Activated CD4-positive, alpha-beta memory T cell treated with anti-CD3 and anti-CD28 coated beads for 36 hours (primary cell): Measurements from ENCODE around the gene SMAP2. TPM values are rescaled to one million over a fixed set of nuclear protein-coding genes. Genes with fewer than 3 reads are reported as not detected.
"Not testable (repeated sequence)": the region's sequence is repeated elsewhere in the genome, so short reads cannot be mapped to it uniquely, and the experiment has no call there.

Source experiments
- CTCF ChIA-PET: fragments of 350-600 bp; sonication (Branson Sonifier 250); formaldehyde crosslinking; loops from one replicate; lab custom pipeline; 2021; ENCODE audit warnings: antibody characterized with exemption, inconsistent platforms; lab: Charles Lee
- POLR2A ChIA-PET: fragments of 350-600 bp; sonication (Branson Sonifier 250); formaldehyde crosslinking; loops from one replicate; lab custom pipeline; 2021; ENCODE audit warnings: antibody characterized with exemption; lab: Charles Lee
- DNase-seq: peaks from one replicate; pipeline ENCODE4 v3.0.0-alpha.2; 2020
- H3K27ac Mint-ChIP-seq: one replicate; pipeline ENCODE4 v1.8.0; 2021; ENCODE audit warnings: mixed read lengths
- H3K27me3 Mint-ChIP-seq: one replicate; pipeline ENCODE4 v1.8.0; 2021; ENCODE audit warnings: mixed read lengths
- H3K36me3 Mint-ChIP-seq: one replicate; pipeline ENCODE4 v1.8.0; 2021; ENCODE audit warnings: mixed read lengths
- H3K4me1 Mint-ChIP-seq: one replicate; pipeline ENCODE4 v1.8.0; 2021; ENCODE audit warnings: low read depth, mixed read lengths
- H3K4me3 Mint-ChIP-seq: one replicate; pipeline ENCODE4 v1.8.0; 2021; ENCODE audit warnings: mild to moderate bottlenecking, mixed read lengths
- H3K9me3 Mint-ChIP-seq: one replicate; pipeline ENCODE4 v1.8.0; 2021; ENCODE audit warnings: mixed read lengths
- intact Hi-C: fragments of 100-400 bp; cut with micrococcal nuclease; formaldehyde crosslinking; loops from one replicate; pipeline ENCODE4 v1.15.1; 2023
- total RNA-seq, 2 experiments: library from RNA; stranded (reverse); gene quantifications; one replicate each; pipeline ENCODE4 v1.2.3, GENCODE V29; 2021

SMAP2 gene
- total RNA-seq, 2 experiments from 2014 or later, result 250 to 254 TPM

DNA sequence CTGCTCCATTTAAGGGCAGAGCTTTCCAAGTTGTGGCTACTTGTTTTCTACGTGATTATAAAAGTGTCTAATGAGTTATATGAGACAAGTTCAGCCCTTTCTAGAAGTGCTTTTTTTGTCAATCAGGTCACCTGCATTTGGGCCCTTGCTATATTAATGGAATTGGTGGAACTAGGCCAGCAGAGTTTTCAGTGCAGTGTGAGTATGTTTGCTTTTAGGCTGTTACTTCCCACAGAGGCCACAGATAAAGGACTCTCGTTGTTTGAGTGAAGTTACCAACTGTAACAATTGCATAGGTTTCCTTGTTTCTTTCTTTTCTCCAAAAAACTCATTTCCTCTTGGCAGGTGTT is 10.9 kb downstream of the SMAP2 start:
- Mint-ChIP-seq H3K36me3 (peaks cover 61% of the 10 kb centered on the region), H3K27me3 (no peaks in the 10 kb centered on the region)
- intact Hi-C loops, result loop anchor here (2.0 to 10.0 kb wide), 6 partner anchors 42 to 1190 kb away; partner anchors contain the start of genes CAP1, NFYC and ZFP69B

DNA sequence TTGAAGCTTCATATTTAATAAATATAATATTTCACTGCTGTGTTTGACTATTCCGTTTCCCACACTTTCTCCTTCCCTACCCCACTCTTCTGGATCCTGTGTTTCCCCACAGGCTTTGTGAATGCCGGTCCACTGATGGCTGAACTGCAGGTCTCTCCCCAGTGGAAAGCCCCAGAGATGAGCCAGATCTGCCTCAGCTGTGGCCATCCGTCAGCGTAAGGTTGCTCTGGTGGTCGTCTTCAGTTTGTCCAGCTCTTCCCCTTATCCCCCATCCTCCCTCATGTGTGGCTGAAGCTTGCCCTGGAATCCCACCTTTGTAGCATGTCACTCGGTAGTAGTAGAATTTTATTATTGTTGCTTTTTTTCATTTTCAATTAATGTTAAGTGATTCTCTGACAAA is 11.4 kb downstream of the SMAP2 start:
- Mint-ChIP-seq H3K4me1 (peaks cover 88% of the 10 kb centered on the region), H3K36me3 (peaks cover 62% of the 10 kb centered on the region), H3K4me3 (peak overlapping the region; percentile 81), H3K27ac (peak overlapping the region; percentile 100), H3K9me3 (no peaks in the 10 kb centered on the region), H3K27me3 (no peaks in the 10 kb centered on the region)
- ChIA-PET POLR2A (interaction anchor here (1.0 to 12.1 kb wide), 11 partner anchors 8 to 232 kb away, joined by 3 to 176 read pairs (median 12); partner anchors contain the start of genes RLF, SMAP2 and ZFP69B), CTCF (interaction anchor here (0.7 to 9.1 kb wide), 10 partner anchors 9 to 241 kb away, joined by 3 to 74 read pairs (median 11); partner anchors contain the start of gene SMAP2)
- intact Hi-C loops, result loop anchor here (1.0 to 10.0 kb wide), 9 partner anchors 9 to 1190 kb away; partner anchors contain the start of genes CAP1, NFYC and ZFP69B
- peak; percentile 45 for DNase-seq

More for the DNA sequence above, 10.9 kb downstream of the SMAP2 start:
- Mint-ChIP-seq H3K27ac (peak overlapping the region; percentile 100), H3K4me3 (peak overlapping the region; percentile 81), H3K4me1 (peaks cover 87% of the 10 kb centered on the region), H3K9me3 (no peaks in the 10 kb centered on the region)
- ChIA-PET POLR2A (interaction anchor here (0.6 to 12.1 kb wide), 9 partner anchors 9 to 1333 kb away, joined by 3 to 176 read pairs (median 21); partner anchors contain the start of genes SMAP2 and ZFP69B), CTCF (interaction anchor here (1.0 to 9.1 kb wide), 8 partner anchors 8 to 240 kb away, joined by 3 to 74 read pairs (median 17); partner anchors contain the start of gene SMAP2)
- no peak for DNase-seq

DNA sequence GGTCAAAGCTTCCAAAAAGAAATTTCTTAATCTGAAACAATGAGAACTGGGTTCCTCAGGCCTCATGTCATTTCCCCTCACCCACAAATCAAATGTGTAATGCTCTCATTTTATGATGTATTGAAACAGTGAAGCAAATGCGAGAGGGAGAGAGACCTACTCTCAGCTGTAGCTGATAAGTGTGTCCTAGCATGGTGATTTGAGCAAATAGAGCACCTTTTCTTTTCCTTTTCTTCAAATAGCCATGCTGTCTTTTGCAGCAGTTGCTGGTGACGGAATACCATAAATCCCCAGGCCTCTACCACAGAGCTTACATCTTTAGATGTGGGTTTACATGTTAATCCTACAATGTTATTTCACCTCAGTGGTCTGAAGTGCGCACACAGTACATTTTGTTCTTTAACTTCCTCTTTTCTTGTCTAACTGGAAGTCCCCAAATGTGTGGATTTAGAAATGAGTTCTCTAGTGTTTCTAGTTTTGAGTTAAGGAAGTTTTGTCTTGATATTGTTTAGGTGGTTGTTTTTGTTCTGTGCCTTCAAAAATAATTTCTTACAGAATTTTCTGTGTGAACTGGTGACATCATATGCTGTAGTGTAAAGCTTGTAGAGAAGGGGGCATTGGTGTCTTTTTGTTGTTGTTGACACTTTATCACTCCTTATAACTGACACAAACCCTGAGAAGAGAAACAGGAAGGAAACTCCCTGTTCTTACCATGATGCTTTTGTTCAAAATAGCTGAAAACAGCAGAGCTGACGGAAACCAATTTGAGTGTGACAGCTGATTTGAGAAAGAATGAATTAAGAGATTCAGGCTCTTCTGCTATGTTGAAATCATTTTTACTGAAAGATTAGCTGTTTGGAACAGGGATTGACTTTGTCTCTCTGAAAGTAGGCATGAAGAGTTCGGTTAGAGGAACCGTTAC is 12.2 kb downstream of the SMAP2 start:
- CTCF ChIA-PET, result interaction anchor here (0.7 to 9.1 kb wide), 10 partner anchors 9 to 242 kb away, joined by 3 to 74 read pairs (median 11); partner anchors contain the start of gene SMAP2
- H3K9me3 Mint-ChIP-seq, result no peaks in the 10 kb centered on the region
- POLR2A ChIA-PET, result interaction anchor here (0.6 to 12.1 kb wide), 15 partner anchors 7 to 1187 kb away, joined by 3 to 176 read pairs (median 7); partner anchors contain the start of genes RLF, SMAP2 and ZFP69B
- peaks cover 69% of the 10 kb centered on the region for H3K36me3 Mint-ChIP-seq
- peaks cover 90% of the 10 kb centered on the region for H3K4me1 Mint-ChIP-seq
- H3K27me3 Mint-ChIP-seq, result no peaks in the 10 kb centered on the region
- intact Hi-C loops, result loop anchor here (1.0 to 10.0 kb wide), 7 partner anchors 9 to 1191 kb away; partner anchors contain the start of gene ZFP69B
- peak overlapping the region; percentile 100 for H3K27ac Mint-ChIP-seq
- peak; percentile 77 for DNase-seq
- peak overlapping the region; percentile 81 for H3K4me3 Mint-ChIP-seq

DNA sequence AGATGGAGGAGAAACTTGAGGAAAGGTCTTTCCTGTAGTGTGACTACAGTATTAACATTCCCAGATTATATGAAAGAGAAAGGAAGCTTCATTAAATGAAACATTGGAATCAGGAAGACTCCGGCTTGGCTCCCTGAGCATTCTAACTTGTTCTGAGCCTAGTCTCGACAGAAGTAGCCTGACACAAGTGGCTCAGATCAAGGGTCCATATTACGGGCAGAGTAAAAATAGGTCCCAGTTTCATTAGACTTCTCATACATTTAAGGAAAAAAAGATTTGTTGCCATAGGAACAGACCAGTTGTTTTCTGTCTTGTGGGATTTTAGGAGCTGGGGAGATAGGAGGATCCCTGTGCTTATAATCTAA is 12.8 kb downstream of the SMAP2 start:
- H3K27me3 Mint-ChIP-seq, result no peaks in the 10 kb centered on the region

GRCh38 chr1:40386796-40387195 is 13.3 kb downstream of the SMAP2 start:
- Mint-ChIP-seq H3K36me3 (peaks cover 73% of the 10 kb centered on the region), H3K27me3 (no peaks in the 10 kb centered on the region), H3K4me3 (peak overlapping the region; percentile 81), H3K9me3 (no peaks in the 10 kb centered on the region), H3K4me1 (peaks cover 90% of the 10 kb centered on the region), H3K27ac (peak overlapping the region; percentile 100)
- POLR2A ChIA-PET, result interaction anchor here (1.0 to 12.1 kb wide), 7 partner anchors 6 to 224 kb away, joined by 3 to 176 read pairs (median 23); partner anchors contain the start of gene SMAP2
- DNase-seq, result no peak
- intact Hi-C loops, result loop anchor here (10.0 kb wide), 1 partner anchor 1192 kb away; no protein-coding TSS in a partner anchor
- CTCF ChIA-PET, result interaction anchor here (0.7 to 9.1 kb wide), 8 partner anchors 8 to 308 kb away, joined by 3 to 74 read pairs (median 16); partner anchors contain the start of gene SMAP2

More for the DNA sequence above, 12.8 kb downstream of the SMAP2 start:
- POLR2A ChIA-PET, result interaction anchor here (0.6 to 12.1 kb wide), 13 partner anchors 7 to 1188 kb away, joined by 3 to 176 read pairs (median 11); partner anchors contain the start of genes SMAP2 and ZFP69B
- Mint-ChIP-seq H3K4me3 (peak overlapping the region; percentile 81), H3K9me3 (no peaks in the 10 kb centered on the region), H3K36me3 (peaks cover 72% of the 10 kb centered on the region), H3K27ac (peak overlapping the region; percentile 100), H3K4me1 (peaks cover 90% of the 10 kb centered on the region)
- no peak for DNase-seq
- intact Hi-C loops, result loop anchor here (10.0 kb wide), 1 partner anchor 1192 kb away; no protein-coding TSS in a partner anchor
- CTCF ChIA-PET, result interaction anchor here (0.9 to 9.1 kb wide), 8 partner anchors 8 to 242 kb away, joined by 3 to 74 read pairs (median 16); partner anchors contain the start of gene SMAP2

- H3K4me3 Mint-ChIP-seq, result peak overlapping the region; percentile 85
- H3K27me3 Mint-ChIP-seq, H3K9me3 Mint-ChIP-seq: not testable (repeated sequence)
- H3K27ac Mint-ChIP-seq, result peak overlapping the region; percentile 100
- CTCF ChIA-PET, result interaction anchor here (0.7 to 9.1 kb wide), 7 partner anchors 12 to 309 kb away, joined by 3 to 74 read pairs (median 16); partner anchors contain the start of gene SMAP2
- intact Hi-C loops, result loop anchor here (10.0 kb wide), 1 partner anchor 1193 kb away; no protein-coding TSS in a partner anchor
- peaks cover 90% of the 10 kb centered on the region for H3K4me1 Mint-ChIP-seq
- POLR2A ChIA-PET, result interaction anchor here (2.3 to 12.1 kb wide), 6 partner anchors 5 to 45 kb away, joined by 12 to 176 read pairs (median 70); partner anchors contain the start of gene SMAP2
- DNase-seq, result peak; percentile 29
- H3K36me3 Mint-ChIP-seq, result peaks cover 67% of the 10 kb centered on the region
Observed at GRCh38 chr1:40387381-40388306, 14.1 kb downstream of the SMAP2 start.

DNA sequence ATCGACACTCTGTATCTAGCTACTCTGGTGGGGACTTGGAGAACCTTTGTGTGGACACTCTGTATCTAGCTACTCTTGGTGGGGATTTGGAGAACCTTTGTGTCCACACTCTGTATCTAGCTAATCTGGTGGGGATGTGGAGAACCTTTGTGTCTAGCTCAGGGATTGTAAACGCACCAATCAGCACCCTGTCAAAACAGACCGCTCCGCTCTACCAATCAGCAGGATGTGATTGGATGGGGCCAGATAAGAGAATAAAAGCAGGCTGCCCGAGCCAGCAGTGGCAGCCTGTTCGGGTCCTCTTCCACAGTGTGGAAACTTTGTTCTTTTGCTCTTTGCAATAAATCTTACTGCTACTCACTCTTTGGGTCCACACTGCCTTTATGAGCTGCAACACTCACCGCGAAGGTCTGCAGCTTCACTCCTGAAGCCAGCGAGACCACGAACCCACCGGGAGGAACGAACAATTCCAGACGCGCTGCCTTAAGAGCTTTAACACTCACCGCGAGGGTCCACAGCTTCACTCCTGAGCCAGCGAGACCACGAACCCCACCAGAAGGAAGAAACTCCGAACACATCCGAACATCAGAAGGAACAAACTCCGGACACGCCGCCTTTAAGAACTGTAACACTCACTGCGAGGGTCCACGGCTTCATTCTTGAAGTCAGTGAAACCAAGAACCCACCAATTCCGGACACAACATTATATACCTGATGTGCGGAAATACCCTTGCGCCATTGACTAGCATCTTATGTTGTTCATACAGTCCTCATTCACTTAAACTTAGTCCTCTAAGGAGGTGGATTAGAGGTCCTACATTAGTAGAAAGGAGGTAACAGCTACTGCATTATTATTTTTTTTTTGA is 15.2 kb downstream of the SMAP2 start:
- Mint-ChIP-seq H3K4me1 (peaks cover 87% of the 10 kb centered on the region), H3K27ac (peak overlapping the region; percentile 85), H3K4me3 (peak overlapping the region; percentile 85), H3K36me3 (peaks cover 61% of the 10 kb centered on the region)
- not testable (repeated sequence) for H3K9me3 Mint-ChIP-seq, H3K27me3 Mint-ChIP-seq
- peak; percentile 58 for DNase-seq
- intact Hi-C loops, result loop anchor here (10.0 kb wide), 1 partner anchor 1194 kb away; no protein-coding TSS in a partner anchor
- ChIA-PET CTCF (interaction anchor here (0.6 to 9.1 kb wide), 6 partner anchors 9 to 50 kb away, joined by 3 to 74 read pairs (median 4); no protein-coding TSS in a partner anchor), POLR2A (interaction anchor here (4.0 to 12.1 kb wide), 2 partner anchors 12 to 15 kb away, joined by 44 to 160 read pairs; partner anchors contain the start of gene SMAP2)

- H3K27me3 Mint-ChIP-seq, result no peaks in the 10 kb centered on the region
- ChIA-PET CTCF (interaction anchor here (0.6 to 5.9 kb wide), 6 partner anchors 8 to 74 kb away, joined by 3 to 32 read pairs (median 4); no protein-coding TSS in a partner anchor), POLR2A (interaction anchor here (4.0 to 12.1 kb wide), 3 partner anchors 6 to 16 kb away, joined by 44 to 160 read pairs (median 97); partner anchors contain the start of gene SMAP2)
- peak overlapping the region; percentile 85 for H3K4me3 Mint-ChIP-seq
- intact Hi-C loops, result loop anchor here (10.0 kb wide), 1 partner anchor 1195 kb away; no protein-coding TSS in a partner anchor
- peak; percentile 50 for DNase-seq
- peak overlapping the region; percentile 85 for H3K27ac Mint-ChIP-seq
- no peaks in the 10 kb centered on the region for H3K9me3 Mint-ChIP-seq
- peaks cover 88% of the 10 kb centered on the region for H3K4me1 Mint-ChIP-seq
- H3K36me3 Mint-ChIP-seq, result peaks cover 61% of the 10 kb centered on the region
Observed at GRCh38 chr1:40389322-40389803, 15.8 kb downstream of the SMAP2 start.

- CTCF ChIA-PET, result interaction anchor here (0.7 to 5.9 kb wide), 5 partner anchors 8 to 75 kb away, joined by 3 to 32 read pairs (median 5); no protein-coding TSS in a partner anchor
- peaks cover 88% of the 10 kb centered on the region for H3K4me1 Mint-ChIP-seq
- no peaks in the 10 kb centered on the region for H3K9me3 Mint-ChIP-seq
- DNase-seq, result peak; percentile 42
- H3K36me3 Mint-ChIP-seq, result peaks cover 57% of the 10 kb centered on the region
- no peaks in the 10 kb centered on the region for H3K27me3 Mint-ChIP-seq
- H3K4me3 Mint-ChIP-seq, result peak overlapping the region; percentile 85
- POLR2A ChIA-PET, result interaction anchor here (0.9 to 12.1 kb wide), 4 partner anchors 7 to 16 kb away, joined by 3 to 160 read pairs (median 70); partner anchors contain the start of gene SMAP2
- intact Hi-C loops, result loop anchor here (10.0 kb wide), 1 partner anchor 1195 kb away; no protein-coding TSS in a partner anchor
- H3K27ac Mint-ChIP-seq, result peak overlapping the region; percentile 85
Observed at GRCh38 chr1:40389871-40390560, 16.5 kb downstream of the SMAP2 start.
